H1 (cell line): ENCODE data around the gene PHLPP1. TPM values are rescaled to one million over a fixed set of nuclear protein-coding genes. Genes with fewer than 3 reads are reported as not detected.

Experiments
- CTCF ChIA-PET: fragments of 300-600 bp; sonication (Branson Sonifier 250); formaldehyde crosslinking; loops from one replicate; lab custom pipeline; 2021; ENCODE audit not compliant: partially characterized antibody; lab: Charles Lee
- POLR2A ChIA-PET: fragments of 300-600 bp; sonication (Branson Sonifier 250); formaldehyde crosslinking; loops from one replicate; lab custom pipeline; 2021; ENCODE audit warnings: inconsistent platforms; ENCODE audit not compliant: partially characterized antibody; lab: Charles Lee
- DNase-seq, 2 experiments: peaks; one replicate each; pipeline versions ENCODE4 v3.0.0 to v3.0.0-alpha.2; 2010 to 2022; ENCODE audit warnings: low spot score in 2 of 2, low read depth in 1 of 2, mixed read lengths in 1 of 2
- FAIRE-seq: peaks from 2 replicates; lab custom pipeline; 2011; peaks lifted over from hg19 to GRCh38; lab: Jason Lieb, UNC
- H2AFZ ChIP-seq: 2 replicates; pipeline ENCODE4 v1.8.1; 2012; ENCODE audit warnings: low read length, inconsistent platforms
- H2AK5ac ChIP-seq: 2 replicates; pipeline ENCODE4 v1.6.1; 2013; ENCODE audit warnings: low read depth, low read length
- H2BK120ac ChIP-seq: replicated peaks from 2 replicates; pipeline ENCODE3; 2013; ENCODE audit warnings: low read depth, low read length, inconsistent platforms
- H2BK12ac ChIP-seq: 2 replicates; pipeline ENCODE4 v1.6.1; 2013; ENCODE audit warnings: low read depth, low read length
- H2BK15ac ChIP-seq: 2 replicates; pipeline ENCODE4 v1.6.1; 2013; ENCODE audit warnings: low read length
- H2BK20ac ChIP-seq: 2 replicates; pipeline ENCODE4 v1.6.1; 2013; ENCODE audit warnings: low read length
- H2BK5ac ChIP-seq: 2 replicates; pipeline ENCODE4 v1.6.1; 2013; ENCODE audit warnings: low read depth, low read length
- H3K14ac ChIP-seq: 2 replicates; pipeline ENCODE4 v1.6.1; 2013; ENCODE audit warnings: inconsistent platforms; ENCODE audit not compliant: insufficient read length
- H3K18ac ChIP-seq: 2 replicates; pipeline ENCODE4 v1.6.1; 2013; ENCODE audit warnings: low read length; ENCODE audit errors: extremely low read depth
- H3K23ac ChIP-seq: 2 replicates; pipeline ENCODE4 v1.6.1; 2013; ENCODE audit warnings: inconsistent platforms; ENCODE audit not compliant: insufficient read length
- H3K23me2 ChIP-seq: 2 replicates; pipeline ENCODE4 v1.6.1; 2013; ENCODE audit warnings: low read depth, low read length
- H3K27ac ChIP-seq: 2 replicates; pipeline ENCODE4 v1.6.1; 2011; ENCODE audit warnings: low read depth, low read length, inconsistent platforms
- H3K27me3 ChIP-seq, 4 experiments: replicated peaks in 1 of 4; 1 replicate in 1 of 4; 2 replicates in 3 of 4; pipeline versions ENCODE4 v1.6.1 to v1.8.1; 2011 to 2013; ENCODE audit warnings: low read length in 3 of 4, mild to moderate bottlenecking in 3 of 4, inconsistent platforms in 2 of 4, mixed read lengths in 2 of 4, moderate library complexity in 1 of 4; ENCODE audit not compliant: control insufficient read depth in 3 of 4, insufficient read depth in 3 of 4; ENCODE audit errors: extremely low read depth in 1 of 4
- H3K36me3 ChIP-seq, 4 experiments: 2 replicates each; pipeline versions ENCODE4 v1.6.1 to v1.8.1; 2011 to 2013; ENCODE audit warnings: mild to moderate bottlenecking in 4 of 4, low read length in 3 of 4, moderate library complexity in 2 of 4, control low read depth in 1 of 4, inconsistent platforms in 1 of 4; ENCODE audit not compliant: insufficient read depth in 4 of 4, control insufficient read depth in 2 of 4
- H3K4ac ChIP-seq: replicated peaks from 2 replicates; pipeline ENCODE3; 2013; ENCODE audit warnings: low read length, low read depth, mixed read lengths, inconsistent platforms; ENCODE audit not compliant: insufficient read length
- H3K4me1 ChIP-seq, 4 experiments: replicated peaks in 1 of 4; 1 replicate in 1 of 4; 2 replicates in 3 of 4; pipeline versions ENCODE4 v1.6.1 to v1.8.1; 2011 to 2013; ENCODE audit warnings: low read length in 3 of 4, inconsistent platforms in 2 of 4, mixed read lengths in 1 of 4; ENCODE audit not compliant: insufficient read depth in 4 of 4, control insufficient read depth in 3 of 4
- H3K4me2 ChIP-seq, 2 experiments: 2 replicates each; pipeline versions ENCODE4 v1.6.1 to v1.8.1; 2011 to 2013; ENCODE audit warnings: low read depth in 2 of 2, low read length in 2 of 2, control low read depth in 1 of 2, inconsistent platforms in 1 of 2, mild to moderate bottlenecking in 1 of 2; ENCODE audit not compliant: insufficient read depth in 1 of 2
- H3K4me3 ChIP-seq, 4 experiments: fragments of 200-600, 300-600 bp in 1 of 4; sonication (generic), shearing (Covaris generic), sonication (Bioruptor Twin) in 1 of 4; 2 replicates each; pipeline versions ENCODE4 v1.5.1 to v1.8.1; 2011 to 2016; ENCODE audit warnings: low read length in 4 of 4, low read depth in 3 of 4, control low read depth in 2 of 4, inconsistent platforms in 2 of 4, mild to moderate bottlenecking in 2 of 4, mixed read lengths in 1 of 4, moderate library complexity in 1 of 4; ENCODE audit not compliant: insufficient read depth in 2 of 4; ENCODE audit errors: extremely low read depth in 1 of 4
- H3K56ac ChIP-seq: replicated peaks from 2 replicates; pipeline ENCODE3; 2013; ENCODE audit warnings: low read depth, mild to moderate bottlenecking, mixed read lengths, low read length, inconsistent platforms; ENCODE audit not compliant: insufficient read length
- H3K79me1 ChIP-seq: 2 replicates; pipeline ENCODE4 v1.6.1; 2013; ENCODE audit warnings: low read depth, low read length, control low read depth
- H3K79me2 ChIP-seq, 2 experiments: 2 replicates each; pipeline versions ENCODE4 v1.6.1 to v1.8.1; 2012 to 2013; ENCODE audit warnings: low read length in 2 of 2, mild to moderate bottlenecking in 2 of 2, inconsistent platforms in 1 of 2; ENCODE audit not compliant: insufficient read depth in 2 of 2, control insufficient read depth in 1 of 2
- H3K9ac ChIP-seq, 4 experiments: replicated peaks in 1 of 4; 1 replicate in 1 of 4; 2 replicates in 3 of 4; pipeline versions ENCODE4 v1.6.1 to v1.8.1; 2011 to 2013; ENCODE audit warnings: low read depth in 3 of 4, low read length in 3 of 4, control low read depth in 2 of 4, mild to moderate bottlenecking in 2 of 4, moderate library complexity in 2 of 4, inconsistent platforms in 1 of 4; ENCODE audit errors: extremely low read depth in 1 of 4
- H3K9me3 ChIP-seq, 2 experiments: 2 replicates each; pipeline versions ENCODE4 v1.6.1 to v1.8.1; 2012 to 2013; ENCODE audit warnings: mild to moderate bottlenecking in 2 of 2, moderate library complexity in 2 of 2, control low read depth in 1 of 2, inconsistent platforms in 1 of 2, low read depth in 1 of 2, low read length in 1 of 2, mixed read lengths in 1 of 2; ENCODE audit not compliant: insufficient read depth in 2 of 2
- H4K20me1 ChIP-seq, 2 experiments: replicated peaks in 1 of 2; 2 replicates each; pipeline versions ENCODE3 to v1.8.1; 2011 to 2013; ENCODE audit warnings: inconsistent platforms in 2 of 2, low read length in 2 of 2, mild to moderate bottlenecking in 1 of 2; ENCODE audit not compliant: insufficient read depth in 2 of 2, control insufficient read depth in 1 of 2
- H4K5ac ChIP-seq: 2 replicates; pipeline ENCODE4 v1.6.1; 2013; ENCODE audit warnings: low read length, low read depth, mixed read lengths, inconsistent platforms; ENCODE audit not compliant: insufficient read length
- H4K8ac ChIP-seq: 2 replicates; pipeline ENCODE4 v1.8.0; 2013; ENCODE audit warnings: mild to moderate bottlenecking, moderate library complexity, low read length, inconsistent platforms; ENCODE audit not compliant: insufficient read depth; ENCODE audit errors: extremely low read depth
- H4K91ac ChIP-seq: replicated peaks from 2 replicates; pipeline ENCODE3; 2013; ENCODE audit warnings: low read length, mixed read lengths, inconsistent platforms; ENCODE audit not compliant: insufficient read length
- CTCF ChIP-seq, 3 experiments: IDR thresholded peaks; 1 replicate in 2 of 3; 2 replicates in 1 of 3; pipeline versions ENCODE4 v1.5.1 to v1.6.1; 2011; ENCODE audit warnings: low read length in 3 of 3, mild to moderate bottlenecking in 3 of 3, inconsistent platforms in 2 of 3, low read depth in 1 of 3, moderate library complexity in 1 of 3; ENCODE audit not compliant: insufficient read depth in 1 of 3; ENCODE audit errors: control extremely low read depth in 1 of 3
- E2F6 ChIP-seq: IDR thresholded peaks from 2 replicates; pipeline ENCODE4 v1.6.1; 2012; ENCODE audit warnings: inconsistent platforms
- HDAC2 ChIP-seq, 2 experiments: fragments of 300-600 bp in 1 of 2; sonication (generic) in 1 of 2; IDR thresholded peaks; 2 replicates each; pipeline ENCODE4 v1.6.1; 2011 to 2012; ENCODE audit warnings: low read depth in 2 of 2, low read length in 2 of 2, mild to moderate bottlenecking in 2 of 2, moderate library complexity in 2 of 2, borderline replicate concordance in 1 of 2, inconsistent platforms in 1 of 2
- JUND ChIP-seq: IDR thresholded peaks from 2 replicates; pipeline ENCODE4 v1.6.1; 2011; ENCODE audit warnings: mild to moderate bottlenecking, improper control_type of control experiment, low read length
- MAX ChIP-seq: IDR thresholded peaks from 2 replicates; pipeline ENCODE4 v1.6.1; 2012; ENCODE audit warnings: inconsistent platforms
- SRF ChIP-seq: IDR thresholded peaks from 2 replicates; pipeline ENCODE4 v1.6.1; 2011; ENCODE audit warnings: mild to moderate bottlenecking, low read depth, low read length, moderate library complexity
- TEAD4 ChIP-seq: IDR thresholded peaks from 2 replicates; pipeline ENCODE4 v1.6.1; 2012; ENCODE audit warnings: low read depth, low read length, inconsistent platforms, mixed read lengths
- WGBS, 2 experiments: shearing (Covaris generic) in 1 of 2; methylation state at CpG; one replicate each; pipeline versions ENCODE4 v1.1.6 to v1.1.7; 2013 to 2015; ENCODE audit warnings: low lambda C conversion rate in 2 of 2, mixed read lengths in 2 of 2, inconsistent platforms in 1 of 2, low coverage in 1 of 2, missing lambda C conversion rate in 1 of 2; ENCODE audit not compliant: insufficient replicate concordance in 2 of 2, insufficient coverage in 1 of 2, insufficient read length in 1 of 2; ENCODE audit errors: extremely low coverage in 1 of 2, missing lambda C conversion rate in 1 of 2; 5-methylcytosine and 5-hydroxymethylcytosine counted together
- polyA plus RNA-seq, 7 experiments: library from polyadenylated mRNA; depleted of rRNA in 3 of 7; stranded (reverse) in 5 of 7; unstranded in 2 of 7; fragments of >200 nt in 5 of 7; fragments of 200-250 nt in 2 of 7; gene quantifications; 1 replicate in 5 of 7; 2 replicates in 1 of 7; 4 replicates in 1 of 7; pipeline versions ENCODE4 v1.2.1 to v1.2.3, GENCODE V29; 2011 to 2013; ENCODE audit warnings: missing spikeins in 2 of 7, mixed read lengths in 2 of 7
- total RNA-seq: library from RNA; stranded (reverse); fragmentation: NEBNext Ultra II Directional; extraction: Animal tissue kit (Norgen Biotek cat#: 25700); gene quantifications from 2 replicates; pipeline ENCODE4 v1.2.1, GENCODE V29; 2021

The PHLPP1 gene
- total and polyA plus RNA-seq, 2 of the 8 experiments (the other 6 are each of a cell fraction or from before 2014, with no cell fraction given) = 28.0 to 66.3 TPM

GRCh38 chr18:62737241-62737873, 22.0 kb downstream of the PHLPP1 start:
- Histone ChIP-seq H2BK120ac (no peak overlapping the region), H4K5ac (no peak overlapping the region), H3K18ac (no peak overlapping the region; the same call in 1 of the 2 replicates), H3K4me3 (no peak overlapping the region), H3K23me2 (no peaks in the 10 kb centered on the region; the same call in 1 of the 2 replicates), H2BK15ac (peak overlapping the region; percentile 50; the same call in 1 of the 2 replicates), H4K91ac (no peak overlapping the region), H3K79me2 (peaks cover 41 to 100% of the 10 kb centered on the region in 2 experiments), H3K14ac (no peak overlapping the region), H2BK20ac (no peak overlapping the region), H3K9ac (peak overlapping the region in 1 of 4 experiments; percentile 28; a peak in 1 of 7 replicates), H2AK5ac (0 out of 2 replicates have a peak overlapping the region, but pooled peaks have one; percentile 59), H2BK5ac (peak overlapping the region; percentile 36), H3K27me3 (no peaks in the 10 kb centered on the region), H3K27ac (peak overlapping the region; percentile 11; the same call in 1 of the 2 replicates), H3K36me3 (no peaks in the 10 kb centered on the region; a peak in 1 of 8 replicates), H3K56ac (no peak overlapping the region), H3K79me1 (peaks cover 4% of the 10 kb centered on the region), H2AFZ (no peak overlapping the region), H3K4me1 (peaks cover 6 to 30% (median 24%) of the 10 kb centered on the region in 4 experiments), H3K9me3 (no peaks in the 10 kb centered on the region; a peak in 1 of 4 replicates), H3K4me2 (peak overlapping the region in 1 of 2 experiments; percentile 56; a peak in 2 of 4 replicates), H4K8ac (no peak overlapping the region), H2BK12ac (peak overlapping the region; percentile 13; the same call in 1 of the 2 replicates), H3K4ac (no peak overlapping the region), H3K23ac (no peak overlapping the region), H4K20me1 (peaks cover 6 to 17% of the 10 kb centered on the region in 2 experiments)
- WGBS, 2 experiments = 71 to 100% methylated on average over 1 to 6 of the region's 6 CpGs
- POLR2A ChIA-PET = interaction anchor here (0.7 to 2.0 kb wide), 5 partner anchors 9 to 23 kb away, joined by 3 to 7 read pairs (median 3); no protein-coding TSS in a partner anchor
- DNase-seq = no peak
- FAIRE-seq = peak; percentile 93
- CTCF ChIA-PET = interaction anchor here (1.2 to 2.5 kb wide), 4 partner anchors 11 to 118 kb away, joined by 3 to 8 read pairs (median 5); no protein-coding TSS in a partner anchor
- TF ChIP-seq MAX = peak; percentile 50; the same call in 1 of the 2 replicates
- 0 out of 4 replicates have a peak, but pooled peaks of 1 of the 2 experiments have one; percentile 20 for TF ChIP-seq HDAC2 (IDR thresholded peaks at IDR 0.05; ENCODE audit: borderline replicate concordance in 1 of 2, low read depth in 2 of 2, low read length in 2 of 2)
- TF ChIP-seq SRF = no peak
- peak in 2 of 3 experiments; percentile 7 to 14; a peak in 2 of 4 replicates for TF ChIP-seq CTCF (IDR thresholded peaks at IDR 0.05; ENCODE audit: control extremely low read depth in 1 of 3, insufficient read depth in 1 of 3, low read depth in 1 of 3, low read length in 3 of 3)
- TF ChIP-seq E2F6 = 0 out of 2 replicates have a peak, but pooled peaks have one; percentile 16
- TF ChIP-seq TEAD4 = peak; percentile 94
- TF ChIP-seq JUND = no peak
